GM12878 (cell line): ENCODE results near the gene U2AF1. TPM values are rescaled to one million over a fixed set of nuclear protein-coding genes. Genes with fewer than 3 reads are reported as not detected.
"Not testable (repeated sequence)": the region's sequence is repeated elsewhere in the genome, so short reads cannot be mapped to it uniquely, and the experiment has no call there.

Experiments used
- ATAC-seq: fragments of 200-7000 bp; cut with Tn5 transposase; 3 replicates; pipeline ENCODE4 v1.9.1; 2020; ENCODE audit warnings: mild to moderate bottlenecking, moderate library complexity
- Bru-seq: library from RNA; stranded (reverse); fragments of 400-500 nt; gene quantifications from one replicate; lab custom pipeline; 2021; lab: Mats Ljungman, UMichigan
- BruChase-seq, 2 experiments: library from RNA; stranded (reverse); fragments of 400-500 nt; gene quantifications; one replicate each; lab custom pipeline; 2021; lab: Mats Ljungman, UMichigan
- BruUV-seq: library from RNA; stranded (reverse); fragments of 400-500 nt; replicated peaks from 2 replicates; lab custom pipeline; 2021; lab: Mats Ljungman, UMichigan
- CTCF ChIA-PET: fragments of 300-600 bp; sonication (Branson Sonifier 250); formaldehyde crosslinking; extraction: SDS; loops from one replicate; lab custom pipeline; 2021; ENCODE audit warnings: inconsistent platforms; lab: Yijun Ruan, JAX
- POLR2A ChIA-PET: fragments of 350-600 bp; formaldehyde crosslinking; extraction: SDS; loops from one replicate; lab custom pipeline; 2021; ENCODE audit warnings: inconsistent platforms; lab: Charles Lee
- RAD21 ChIA-PET: fragments of 300-600 bp; sonication (Branson Sonifier 250); formaldehyde crosslinking; loops from one replicate; lab custom pipeline; 2023; ENCODE audit warnings: antibody characterized with exemption; ENCODE audit not compliant: unreplicated experiment; lab: Charles Lee
- SMC1A ChIA-PET: fragments of 300-600 bp; sonication (Branson Sonifier 250); formaldehyde crosslinking; loops from one replicate; lab custom pipeline; 2023; ENCODE audit not compliant: unreplicated experiment, uncharacterized antibody; lab: Charles Lee
- DNase-seq: peaks from one replicate; pipeline ENCODE4 v3.0.0-alpha.2; 2011; ENCODE audit warnings: low read depth, low spot score
- FAIRE-seq: peaks from 3 replicates; lab custom pipeline; 2011; peaks lifted over from hg19 to GRCh38; lab: Jason Lieb, UNC
- H2AFZ ChIP-seq: 2 replicates; pipeline ENCODE4 v1.6.0; 2011; ENCODE audit warnings: low read depth, low read length, control low read depth; ENCODE audit not compliant: control insufficient read depth
- H3K27ac ChIP-seq: 2 replicates; pipeline ENCODE4 v1.5.1; 2011; ENCODE audit warnings: control low read depth; ENCODE audit not compliant: control insufficient read depth, insufficient read depth
- H3K27me3 ChIP-seq, 2 experiments: replicated peaks in 1 of 2; 2 replicates each; pipeline versions ENCODE4 v1.6.0 to v1.6.1; 2011; ENCODE audit warnings: low read length in 1 of 2; ENCODE audit not compliant: control insufficient read depth in 2 of 2, insufficient read depth in 2 of 2
- H3K36me3 ChIP-seq, 2 experiments: 2 replicates each; pipeline ENCODE4 v1.5.1; 2011; ENCODE audit warnings: low read length in 1 of 2; ENCODE audit not compliant: control insufficient read depth in 2 of 2, insufficient read depth in 2 of 2
- H3K4me1 ChIP-seq: 2 replicates; pipeline ENCODE4 v1.6.1; 2011; ENCODE audit warnings: mild to moderate bottlenecking, low read length, moderate library complexity, mixed read lengths; ENCODE audit not compliant: control insufficient read depth, insufficient read depth
- H3K4me2 ChIP-seq: 2 replicates; pipeline ENCODE4 v1.6.0; 2011; ENCODE audit warnings: control low read depth; ENCODE audit not compliant: control insufficient read depth, insufficient read depth
- H3K4me3 ChIP-seq: fragments of 200-600 bp; sonication (generic); 2 replicates; pipeline ENCODE4 v1.5.1; 2016
- H3K79me2 ChIP-seq: 2 replicates; pipeline ENCODE4 v1.6.0; 2011; ENCODE audit warnings: low read length; ENCODE audit not compliant: control insufficient read depth, insufficient read depth
- H3K9ac ChIP-seq: 2 replicates; pipeline ENCODE4 v1.8.0; 2011; ENCODE audit warnings: low read length, control low read depth, mixed read lengths; ENCODE audit not compliant: control insufficient read depth, insufficient read depth
- H3K9me3 ChIP-seq: replicated peaks from 3 replicates; pipeline ENCODE4 v1.5.1; 2011; ENCODE audit warnings: mild to moderate bottlenecking, low read length; ENCODE audit not compliant: control insufficient read depth, insufficient read depth
- H4K20me1 ChIP-seq: 2 replicates; pipeline ENCODE4 v1.6.0; 2011; ENCODE audit not compliant: control insufficient read depth, insufficient read depth
- WGBS: methylation state at CpG from one replicate; pipeline ENCODE4 v1.1.6; 2016; ENCODE audit warnings: low lambda C conversion rate; ENCODE audit not compliant: insufficient replicate concordance, insufficient coverage; ENCODE audit errors: missing lambda C conversion rate; 5-methylcytosine and 5-hydroxymethylcytosine counted together
- in situ Hi-C: fragments of 300-500 bp; cut with MboI; formaldehyde crosslinking; loops from 9 replicates; pipeline ENCODE4 v1.14.3; 2018; ENCODE audit warnings: mixed read lengths
- intact Hi-C: fragments of 100-400 bp; cut with micrococcal nuclease; formaldehyde crosslinking; loops from one replicate; pipeline ENCODE4 v1.14.2; 2022; ENCODE audit not compliant: unreplicated experiment
- long read RNA-seq, 2 experiments: library from polyadenylated mRNA; unstranded; transcript quantifications; one replicate each; pipeline ENCODE4 v2.0.0, GENCODE V29; 2019 to 2020
- polyA minus RNA-seq, 3 experiments: library from RNA; depleted of rRNA, polyadenylated mRNA; stranded (reverse); fragments of >200 nt; gene quantifications; 2 replicates each; pipeline ENCODE4 v1.2.3, GENCODE V29; 2011
- polyA plus RNA-seq, 11 experiments: library from polyadenylated mRNA; depleted of rRNA in 4 of 11; unstranded in 6 of 11; stranded (reverse) in 5 of 11; fragments of >200 nt; fragmentation: Nextera tagmentation in 4 of 11; fragmentation: Illumina TruSeq in 1 of 11; extraction: Ambion mirVana in 4 of 11; extraction: Trizol in 1 of 11; gene quantifications; 1 replicate in 1 of 11; 2 replicates in 10 of 11; pipeline versions ENCODE4 v1.2.1 to v1.2.3, GENCODE V29; 2011 to 2016; ENCODE audit warnings: inconsistent platforms in 2 of 11, missing spikeins in 2 of 11, low read depth in 1 of 11
- total RNA-seq, 4 experiments: library from RNA; depleted of rRNA in 3 of 4; stranded (reverse); fragments of >200 nt in 3 of 4; fragmentation: Illumina TruSeq in 1 of 4; extraction: Trizol in 1 of 4; gene quantifications; 2 replicates each; pipeline versions ENCODE4 v1.2.1 to v1.2.3, GENCODE V29; 2013 to 2021

The U2AF1 gene
- total RNA-seq (2013; cell fraction: nucleolus; rRNA removed) = 97.5 and 116 TPM in 2 replicates
- total RNA-seq (2014; rRNA removed) (30.3 and 38.4 TPM in 2 replicates), total RNA-seq (2014; rRNA removed; fragmentation: Illumina TruSeq; extraction: Trizol) (21.1 and 21.5 TPM in 2 replicates), total RNA-seq (2021) (8.6 and 14.4 TPM in 2 replicates), polyA plus RNA-seq (2011; rRNA removed) (31.4 and 34.1 TPM in 2 replicates), polyA plus RNA-seq (2014; fragmentation: Illumina TruSeq; extraction: Trizol) (57.3 and 103 TPM in 2 replicates), polyA plus RNA-seq (2014; fragmentation: Nextera tagmentation; extraction: Ambion mirVana) (10 to 100 TPM; 48.4 to 71.7 TPM), polyA plus RNA-seq (2014; rRNA removed) (108 and 161 TPM in 2 replicates), polyA plus RNA-seq (2016; fragmentation: Nextera tagmentation; extraction: Ambion mirVana) (100 to 1,000 TPM; 135 to 182 TPM), polyA minus RNA-seq (2011; rRNA and poly(A)+ RNA removed) (23.7 and 32.3 TPM in 2 replicates), Bru-seq, nascent RNA (percentile 52 among the genes with signal in this experiment), BruChase-seq, experiment 1, labeled RNA remaining after a 6-hour chase (percentile 45 among the genes with signal in this experiment), BruChase-seq, experiment 2, labeled RNA remaining after a 2-hour chase (percentile 49 among the genes with signal in this experiment)
- 33.6 TPM for polyA plus RNA-seq (2011; ENCODE audit: low read depth)
- 59.9 and 130 TPM in 2 replicates for polyA plus RNA-seq (2011; cell fraction: cytosol; rRNA removed)
- 41.1 and 91.2 TPM in 2 replicates for polyA plus RNA-seq (2011; cell fraction: nucleus; rRNA removed)
- 28.9 and 74.4 TPM in 2 replicates for polyA plus RNA-seq (2012)
- polyA minus RNA-seq (2011; cell fraction: cytosol; rRNA and poly(A)+ RNA removed) = 1.9 and 4.2 TPM in 2 replicates
- polyA minus RNA-seq (2011; cell fraction: nucleus; rRNA and poly(A)+ RNA removed) = 23.5 and 27.7 TPM in 2 replicates
- long read RNA-seq, experiment 1, transcript U2AF1-202 (8 exons, 940 nt) = minor isoform, 8 of 71 reads
- long read RNA-seq, experiment 1, transcript U2AF1-201 (8 exons, 962 nt) = major isoform, 58 of 71 reads
- long read RNA-seq, experiment 1, partial matches to known transcripts = 0 of 71 reads
- long read RNA-seq, experiment 1, other reads (novel, unspliced or antisense) = 3 of 71 reads
- long read RNA-seq, experiment 2, transcript U2AF1-202 (8 exons, 940 nt) = minor isoform, 19 of 111 reads
- long read RNA-seq, experiment 2, transcript U2AF1-201 (8 exons, 962 nt) = major isoform, 79 of 111 reads
- long read RNA-seq, experiment 2, partial matches to known transcripts = 2 of 111 reads
- long read RNA-seq, experiment 2, other reads (novel, unspliced or antisense) = 5 of 111 reads

- H3K9me3 ChIP-seq, H3K4me1 ChIP-seq, SMC1A ChIA-PET, H3K36me3 ChIP-seq, H3K9ac ChIP-seq, RAD21 ChIA-PET, H3K79me2 ChIP-seq, H3K4me3 ChIP-seq, BruUV-seq, CTCF ChIA-PET, H3K27me3 ChIP-seq, H4K20me1 ChIP-seq, H2AFZ ChIP-seq, H3K27ac ChIP-seq, POLR2A ChIA-PET, DNase-seq, H3K4me2 ChIP-seq, intact Hi-C loops, FAIRE-seq, in situ Hi-C loops: not testable (repeated sequence)
- ATAC-seq = peak; percentile 84
- WGBS = no CpG with 5 or more reads among the region's 107 CpGs
These were observed at the start of gene U2AF1 for GRCh38 chr21:43106965-43107793. Gene U2AF1, minus strand, starts transcription at chr21:43107570. Its CDS starts 76 bp downstream, at chr21:43107494.

GRCh38 chr21:43153601-43154000, 46.2 kb upstream of the U2AF1 start:
- WGBS = no CpG with 5 or more reads among the region's 33 CpGs
- FAIRE-seq (peak; percentile 65), ATAC-seq (peak; percentile 97)
- POLR2A ChIA-PET, H3K4me1 ChIP-seq, H3K79me2 ChIP-seq, BruUV-seq, SMC1A ChIA-PET, DNase-seq, CTCF ChIA-PET, intact Hi-C loops, H4K20me1 ChIP-seq, H3K9me3 ChIP-seq, H3K4me3 ChIP-seq, in situ Hi-C loops, H3K27me3 ChIP-seq, H3K9ac ChIP-seq, H3K36me3 ChIP-seq, RAD21 ChIA-PET, H2AFZ ChIP-seq, H3K27ac ChIP-seq, H3K4me2 ChIP-seq: not testable (repeated sequence)

- in situ Hi-C loops, H2AFZ ChIP-seq, H3K27me3 ChIP-seq, FAIRE-seq, H3K4me3 ChIP-seq, H3K4me2 ChIP-seq, H3K79me2 ChIP-seq, H3K9ac ChIP-seq, H4K20me1 ChIP-seq, CTCF ChIA-PET, H3K4me1 ChIP-seq, SMC1A ChIA-PET, ATAC-seq, H3K9me3 ChIP-seq, RAD21 ChIA-PET, DNase-seq, H3K27ac ChIP-seq, BruUV-seq, H3K36me3 ChIP-seq, POLR2A ChIA-PET, intact Hi-C loops: not testable (repeated sequence)
- no CpG with 5 or more reads among the region's 11 CpGs for WGBS
These were observed 42.0 kb upstream of the U2AF1 start for GRCh38 chr21:43149344-43149743.
